Islet precursor cell (in vitro differentiated cells): Measurements from ENCODE around the gene FRZB.
A peak's percentile ranks its signal among the peaks of the same experiment; 100 is the strongest.
"Not testable (repeated sequence)": the region's sequence is repeated elsewhere in the genome, so short reads cannot be mapped to it uniquely, and the experiment has no call there.

Experiments
- DNase-seq: peaks from one replicate; pipeline ENCODE4 v3.0.0-alpha.2; 2018

The FRZB gene

GRCh38 chr2:182887753-182888415, 21.4 kb upstream of the FRZB start:
- no peak for DNase-seq

- no peak for DNase-seq
Observed at GRCh38 chr2:182887093-182887492, 20.7 kb upstream of the FRZB start.

- DNase-seq, result no peak
Observed at GRCh38 chr2:182885771-182886170, 19.3 kb upstream of the FRZB start.

GRCh38 chr2:182883451-182883850, 17.0 kb upstream of the FRZB start:
- DNase-seq, result no peak

- not testable (repeated sequence) for DNase-seq
Observed at GRCh38 chr2:182880100-182880499, 13.7 kb upstream of the FRZB start.

- not testable (repeated sequence) for DNase-seq
Observed at GRCh38 chr2:182876653-182877052, 10.2 kb upstream of the FRZB start.

GRCh38 chr2:182870227-182870626, 3.8 kb upstream of the FRZB start:
- peak; percentile 70 for DNase-seq

- no peak for DNase-seq
Observed at GRCh38 chr2:182868054-182868796, 1.8 kb upstream of the FRZB start.

GRCh38 chr2:182867426-182868053, 1.1 kb upstream of the FRZB start:
- no peak for DNase-seq

- no peak for DNase-seq
Observed at GRCh38 chr2:182866095-182866460, 359 bp downstream of the FRZB start.

- DNase-seq, result no peak
Observed at GRCh38 chr2:182864949-182865570, 1.4 kb downstream of the FRZB start.

GRCh38 chr2:182863642-182864041, 2.8 kb downstream of the FRZB start:
- DNase-seq, result no peak

- DNase-seq, result no peak
Observed at GRCh38 chr2:182862091-182862490, 4.3 kb downstream of the FRZB start.

GRCh38 chr2:182860858-182861257, 5.6 kb downstream of the FRZB start:
- no peak for DNase-seq

- no peak for DNase-seq
Observed at GRCh38 chr2:182858671-182859070, 7.8 kb downstream of the FRZB start.

GRCh38 chr2:182855376-182855775, 11.1 kb downstream of the FRZB start:
- no peak for DNase-seq

GRCh38 chr2:182854375-182855105, 11.9 kb downstream of the FRZB start:
- DNase-seq, result peak; percentile 69

- DNase-seq, result no peak
Observed at GRCh38 chr2:182852801-182853200, 13.6 kb downstream of the FRZB start.

GRCh38 chr2:182852090-182852489, 14.3 kb downstream of the FRZB start:
- DNase-seq, result peak; percentile 60

GRCh38 chr2:182845794-182846417, 20.5 kb downstream of the FRZB start:
- no peak for DNase-seq

- DNase-seq, result no peak
Observed at GRCh38 chr2:182836451-182836850, 30.0 kb downstream of the FRZB start.

- DNase-seq, result no peak
Observed at GRCh38 chr2:182834293-182834692, 32.1 kb downstream of the FRZB start.
